Osteocyte (in vitro differentiated cells): ENCODE data around the gene PTRH2. TPM values are rescaled to one million over a fixed set of nuclear protein-coding genes. Genes with fewer than 3 reads are reported as not detected.

Source experiments
- DNase-seq: peaks from one replicate; pipeline ENCODE4 v3.0.0; 2021; ENCODE audit warnings: mixed read lengths; ENCODE audit not compliant: unreplicated experiment; ENCODE audit errors: extremely low spot score
- H3K27ac Mint-ChIP-seq: one replicate; pipeline ENCODE4 v1.8.0; 2021; ENCODE audit warnings: mild to moderate bottlenecking, mixed read lengths; ENCODE audit not compliant: unreplicated experiment
- H3K27me3 Mint-ChIP-seq: one replicate; pipeline ENCODE4 v1.8.0; 2021; ENCODE audit warnings: mixed read lengths; ENCODE audit not compliant: unreplicated experiment
- H3K36me3 Mint-ChIP-seq: one replicate; pipeline ENCODE4 v1.8.0; 2021; ENCODE audit warnings: mixed read lengths; ENCODE audit not compliant: unreplicated experiment
- H3K4me1 Mint-ChIP-seq: one replicate; pipeline ENCODE4 v1.8.0; 2021; ENCODE audit warnings: mixed read lengths; ENCODE audit not compliant: unreplicated experiment
- H3K4me3 Mint-ChIP-seq: one replicate; pipeline ENCODE4 v1.8.0; 2021; ENCODE audit warnings: mild to moderate bottlenecking, moderate library complexity, mixed read lengths; ENCODE audit not compliant: unreplicated experiment
- H3K9me3 Mint-ChIP-seq: one replicate; pipeline ENCODE4 v1.8.0; 2021; ENCODE audit warnings: mixed read lengths; ENCODE audit not compliant: unreplicated experiment
- total RNA-seq: library from RNA; stranded (reverse); gene quantifications from 2 replicates; pipeline ENCODE4 v1.2.1, GENCODE V29; 2021
- TF ChIP-seq, protein P1 (sequence below): fragments of 200-600 bp; sonication (generic); IDR thresholded peaks from 2 replicates; pipeline ENCODE4 v1.5.0; 2021; ENCODE audit warnings: antibody characterized with exemption, mild to moderate bottlenecking, moderate library complexity

PTRH2 gene
- total RNA-seq, 1 donor from 2014 or later, result 19.6 TPM

DNA sequence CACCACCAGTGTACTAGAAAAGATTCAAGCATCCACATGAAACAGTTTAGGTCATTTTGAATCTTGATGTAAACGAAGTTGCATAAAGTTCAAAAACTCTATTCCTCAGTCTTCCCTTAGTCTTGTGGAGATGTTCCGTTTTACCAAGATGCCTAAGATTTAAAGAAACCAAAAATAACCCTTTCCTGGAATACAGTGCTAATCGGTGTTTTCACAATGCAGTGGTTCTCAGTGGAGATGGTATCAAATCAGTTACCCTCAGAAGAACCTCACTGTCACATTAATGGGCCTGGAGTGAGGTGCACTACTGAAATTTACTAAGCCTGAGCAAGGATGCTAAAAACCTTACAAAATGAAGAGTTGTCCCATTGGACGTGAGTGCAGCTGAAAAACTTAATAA lies 9.1 kb downstream of the PTRH2 start:
- TF ChIP-seq, protein P1, sequence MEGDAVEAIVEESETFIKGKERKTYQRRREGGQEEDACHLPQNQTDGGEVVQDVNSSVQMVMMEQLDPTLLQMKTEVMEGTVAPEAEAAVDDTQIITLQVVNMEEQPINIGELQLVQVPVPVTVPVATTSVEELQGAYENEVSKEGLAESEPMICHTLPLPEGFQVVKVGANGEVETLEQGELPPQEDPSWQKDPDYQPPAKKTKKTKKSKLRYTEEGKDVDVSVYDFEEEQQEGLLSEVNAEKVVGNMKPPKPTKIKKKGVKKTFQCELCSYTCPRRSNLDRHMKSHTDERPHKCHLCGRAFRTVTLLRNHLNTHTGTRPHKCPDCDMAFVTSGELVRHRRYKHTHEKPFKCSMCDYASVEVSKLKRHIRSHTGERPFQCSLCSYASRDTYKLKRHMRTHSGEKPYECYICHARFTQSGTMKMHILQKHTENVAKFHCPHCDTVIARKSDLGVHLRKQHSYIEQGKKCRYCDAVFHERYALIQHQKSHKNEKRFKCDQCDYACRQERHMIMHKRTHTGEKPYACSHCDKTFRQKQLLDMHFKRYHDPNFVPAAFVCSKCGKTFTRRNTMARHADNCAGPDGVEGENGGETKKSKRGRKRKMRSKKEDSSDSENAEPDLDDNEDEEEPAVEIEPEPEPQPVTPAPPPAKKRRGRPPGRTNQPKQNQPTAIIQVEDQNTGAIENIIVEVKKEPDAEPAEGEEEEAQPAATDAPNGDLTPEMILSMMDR, result no peak
- Mint-ChIP-seq H3K27me3 (no peaks in the 10 kb centered on the region), H3K27ac (no peak overlapping the region), H3K4me1 (peaks cover 2% of the 10 kb centered on the region), H3K36me3 (peaks cover 45% of the 10 kb centered on the region), H3K4me3 (no peak overlapping the region), H3K9me3 (no peaks in the 10 kb centered on the region)
- DNase-seq, result no peak

DNA sequence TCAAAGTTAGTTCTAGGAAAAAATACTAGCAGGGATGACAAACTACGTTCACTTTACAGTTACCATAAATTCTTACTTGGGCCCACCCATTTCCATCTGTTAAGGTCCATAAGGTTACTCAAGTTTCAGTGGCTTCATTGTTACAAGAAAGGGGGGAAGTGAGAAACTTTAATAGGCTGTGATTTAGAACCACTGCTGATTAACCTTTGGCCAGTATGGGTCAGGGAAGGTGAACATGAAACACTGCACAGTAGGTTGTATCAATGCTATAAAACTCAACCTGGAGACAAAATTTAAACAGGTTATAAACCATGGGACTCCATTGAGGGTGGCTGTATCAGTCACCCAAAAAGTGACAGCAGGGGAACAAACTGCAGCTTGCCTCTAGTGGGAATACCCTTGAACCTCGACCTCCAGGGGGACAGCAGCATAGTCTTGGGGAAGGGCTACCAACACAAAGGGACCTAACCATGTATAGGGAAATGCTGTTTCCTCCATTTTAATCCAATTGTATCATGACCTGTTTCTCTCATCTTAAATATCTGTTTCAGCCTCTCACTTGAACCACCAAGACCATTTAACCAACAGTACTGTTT lies 10.4 kb downstream of the PTRH2 start:
- no peaks in the 10 kb centered on the region for H3K9me3 Mint-ChIP-seq
- no peak overlapping the region for H3K27ac Mint-ChIP-seq
- H3K27me3 Mint-ChIP-seq, result no peaks in the 10 kb centered on the region
- no peak overlapping the region for H3K4me3 Mint-ChIP-seq
- H3K36me3 Mint-ChIP-seq, result peaks cover 50% of the 10 kb centered on the region
- TF ChIP-seq, protein P1, result no peak
- no peak for DNase-seq
- H3K4me1 Mint-ChIP-seq, result peaks cover 2% of the 10 kb centered on the region

DNA sequence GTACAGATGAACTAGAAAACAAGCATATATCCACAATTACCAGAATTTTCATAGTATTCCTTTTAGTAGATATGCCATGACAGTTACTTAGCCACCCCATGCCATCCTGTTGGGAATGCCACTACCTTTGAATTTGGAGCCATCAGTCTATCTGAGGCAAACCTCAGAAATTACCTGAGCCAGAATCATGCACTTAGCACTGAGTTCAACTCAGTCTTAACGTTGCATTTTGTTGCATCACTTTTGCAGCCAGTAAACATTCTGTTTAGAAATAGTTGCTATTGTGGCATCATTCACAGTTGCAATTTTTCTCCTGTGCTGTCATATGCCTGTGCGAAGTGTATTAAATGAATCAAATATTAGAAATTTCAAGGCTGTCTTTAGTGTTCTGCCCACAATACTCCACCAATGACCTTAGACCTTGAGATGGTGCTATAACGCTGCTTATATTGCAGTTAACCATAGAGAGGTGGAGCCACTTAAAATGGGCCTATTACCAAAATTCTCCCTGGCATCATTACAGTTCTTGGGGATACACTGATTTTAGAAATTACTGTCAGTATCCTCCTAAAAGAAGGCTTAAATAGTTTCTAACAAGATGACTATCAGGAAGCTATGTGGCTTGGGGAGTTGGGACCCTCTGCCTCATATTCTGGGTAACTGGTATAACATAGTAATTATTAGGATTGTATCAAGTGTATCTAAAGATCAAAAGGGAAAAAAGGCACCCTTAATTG lies 11.1 kb downstream of the PTRH2 start:
- no peak overlapping the region for H3K4me3 Mint-ChIP-seq
- peaks cover 54% of the 10 kb centered on the region for H3K36me3 Mint-ChIP-seq
- no peak overlapping the region for H3K27ac Mint-ChIP-seq
- no peaks in the 10 kb centered on the region for H3K9me3 Mint-ChIP-seq
- H3K4me1 Mint-ChIP-seq, result peaks cover 2% of the 10 kb centered on the region
- H3K27me3 Mint-ChIP-seq, result no peaks in the 10 kb centered on the region
- DNase-seq, result no peak
- TF ChIP-seq, protein P1, result no peak

DNA sequence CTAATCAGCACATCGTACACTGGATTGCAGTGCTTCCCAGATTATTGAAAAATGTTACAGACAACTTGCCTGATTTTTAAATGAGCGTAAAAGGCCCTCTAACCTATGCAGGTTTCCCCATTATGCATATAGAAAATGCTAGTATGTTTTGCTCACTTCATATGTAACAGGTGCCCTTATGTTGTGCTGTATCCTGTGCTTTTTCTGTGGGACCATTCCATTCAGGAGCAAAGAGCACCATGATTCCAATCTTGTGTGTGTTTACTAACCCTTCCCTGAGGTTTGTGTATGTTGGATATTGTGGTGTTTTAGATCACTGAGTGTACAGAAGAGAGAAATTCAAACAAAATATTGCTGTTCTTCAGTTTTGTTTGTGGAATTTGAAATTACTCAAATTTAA lies 12.9 kb downstream of the PTRH2 start:
- no peaks in the 10 kb centered on the region for H3K9me3 Mint-ChIP-seq
- H3K4me1 Mint-ChIP-seq, result peaks cover 2% of the 10 kb centered on the region
- H3K27ac Mint-ChIP-seq, result no peak overlapping the region
- H3K27me3 Mint-ChIP-seq, result no peaks in the 10 kb centered on the region
- no peak overlapping the region for H3K4me3 Mint-ChIP-seq
- TF ChIP-seq, protein P1, result no peak
- peaks cover 63% of the 10 kb centered on the region for H3K36me3 Mint-ChIP-seq
- DNase-seq, result no peak

DNA sequence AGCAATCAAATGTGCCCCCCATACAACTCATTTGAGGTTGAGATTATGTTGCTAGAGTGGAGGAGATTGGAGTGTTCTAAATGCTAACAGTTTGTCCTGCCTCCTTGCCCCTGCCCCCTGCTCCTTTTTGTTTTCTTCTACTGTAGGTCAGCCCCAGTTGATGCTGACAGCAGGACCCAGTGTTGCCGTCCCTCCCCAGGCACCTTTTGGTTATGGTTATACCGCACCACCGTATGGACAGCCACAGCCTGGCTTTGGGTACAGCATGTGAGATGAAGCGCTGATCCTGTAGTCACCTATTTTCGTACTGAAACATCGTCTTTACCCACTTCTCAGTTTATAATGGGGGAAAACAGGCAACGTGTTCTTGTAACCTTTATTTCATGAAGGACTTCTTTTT lies 13.6 kb downstream of the PTRH2 start:
- peaks cover 2% of the 10 kb centered on the region for H3K4me1 Mint-ChIP-seq
- peaks cover 59% of the 10 kb centered on the region for H3K36me3 Mint-ChIP-seq
- H3K27ac Mint-ChIP-seq, result no peak overlapping the region
- no peak for DNase-seq
- TF ChIP-seq, protein P1, result no peak
- H3K9me3 Mint-ChIP-seq, result no peaks in the 10 kb centered on the region
- H3K4me3 Mint-ChIP-seq, result no peak overlapping the region
- H3K27me3 Mint-ChIP-seq, result no peaks in the 10 kb centered on the region
